ENCODE results near the gene RBBP5.

The RBBP5 gene

GRCh38 chr1:205109711-205110110 is 12.1 kb downstream of the RBBP5 start:
- Histone ChIP-seq H3K27me3 (ENCODE audit: insufficient read depth, poor library complexity, severe bottlenecking) (no peaks in the 10 kb centered on the region), H3K27ac (replicated peaks) (no peak overlapping the region), H3K4me3 (replicated peaks; ENCODE audit: insufficient read depth, low read length) (no peak overlapping the region)
- no peak for DNase-seq (ENCODE audit: low read depth in 1 of 2, low spot score in 1 of 2)
- TF ChIP-seq SPI1 (IDR thresholded peaks at IDR 0.05; ENCODE audit: borderline replicate concordance, low read depth) (no peak), POLR2AphosphoS5 (IDR thresholded peaks at IDR 0.05; ENCODE audit: low read depth) (no peak), REST (IDR thresholded peaks at IDR 0.05; ENCODE audit: insufficient replicate concordance, low read depth) (no peak), GABPA (IDR thresholded peaks at IDR 0.05; ENCODE audit: low read depth) (no peak), CTCF (IDR thresholded peaks at IDR 0.05; ENCODE audit: insufficient read depth, low read length) (no peak)

GRCh38 chr1:205109269-205109668 is 12.5 kb downstream of the RBBP5 start:
- DNase-seq (ENCODE audit: low read depth in 1 of 2, low spot score in 1 of 2), result no peak
- Histone ChIP-seq H3K4me3 (replicated peaks; ENCODE audit: insufficient read depth, low read length) (no peak overlapping the region), H3K27me3 (ENCODE audit: insufficient read depth, poor library complexity, severe bottlenecking) (no peaks in the 10 kb centered on the region), H3K27ac (replicated peaks) (no peak overlapping the region)
- TF ChIP-seq POLR2AphosphoS5 (IDR thresholded peaks at IDR 0.05; ENCODE audit: low read depth) (no peak), SPI1 (IDR thresholded peaks at IDR 0.05; ENCODE audit: borderline replicate concordance, low read depth) (no peak), REST (IDR thresholded peaks at IDR 0.05; ENCODE audit: insufficient replicate concordance, low read depth) (no peak), CTCF (IDR thresholded peaks at IDR 0.05; ENCODE audit: insufficient read depth, low read length) (no peak), GABPA (IDR thresholded peaks at IDR 0.05; ENCODE audit: low read depth) (no peak)

- Histone ChIP-seq H3K27ac (replicated peaks) (no peak overlapping the region), H3K4me3 (replicated peaks; ENCODE audit: insufficient read depth, low read length) (no peak overlapping the region), H3K27me3 (ENCODE audit: insufficient read depth, poor library complexity, severe bottlenecking) (no peaks in the 10 kb centered on the region)
- TF ChIP-seq GABPA (IDR thresholded peaks at IDR 0.05; ENCODE audit: low read depth), result no peak
- no peak for TF ChIP-seq SPI1 (IDR thresholded peaks at IDR 0.05; ENCODE audit: borderline replicate concordance, low read depth)
- no peak for TF ChIP-seq CTCF (IDR thresholded peaks at IDR 0.05; ENCODE audit: insufficient read depth, low read length)
- TF ChIP-seq POLR2AphosphoS5 (IDR thresholded peaks at IDR 0.05; ENCODE audit: low read depth), result no peak
- no peak for TF ChIP-seq REST (IDR thresholded peaks at IDR 0.05; ENCODE audit: insufficient replicate concordance, low read depth)
- DNase-seq (ENCODE audit: low read depth in 1 of 2, low spot score in 1 of 2), result no peak
Observed at GRCh38 chr1:205108464-205108863, 13.3 kb downstream of the RBBP5 start.
